Superior temporal gyrus (tissue), 1 donor: ENCODE measurements around the gene PCSK5.

Experiments used
- DNase-seq: peaks from one replicate; pipeline ENCODE4 v3.0.0-alpha.2; 2016; ENCODE audit errors: extremely low spot score

Gene PCSK5

DNA sequence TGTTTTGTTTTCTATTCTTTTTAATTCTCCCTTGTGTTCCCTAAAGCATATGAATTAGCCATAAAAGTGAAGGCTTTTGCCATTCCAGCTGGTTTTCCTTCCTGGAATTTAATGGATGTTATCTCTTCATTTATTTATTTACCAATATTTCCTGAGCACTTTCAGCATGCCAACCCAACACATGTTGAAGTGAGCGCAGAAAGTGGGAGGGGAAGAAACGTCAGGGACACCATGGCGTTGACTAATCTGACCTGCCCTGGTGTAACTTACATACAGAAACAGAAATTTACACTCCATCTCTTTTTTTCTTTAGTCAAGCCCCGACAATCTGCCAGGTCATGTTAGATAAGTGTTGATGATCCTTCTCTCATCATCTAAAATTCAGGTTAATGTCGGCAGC lies 247.5 kb downstream of the PCSK5 start:
- DNase-seq = no peak

DNA sequence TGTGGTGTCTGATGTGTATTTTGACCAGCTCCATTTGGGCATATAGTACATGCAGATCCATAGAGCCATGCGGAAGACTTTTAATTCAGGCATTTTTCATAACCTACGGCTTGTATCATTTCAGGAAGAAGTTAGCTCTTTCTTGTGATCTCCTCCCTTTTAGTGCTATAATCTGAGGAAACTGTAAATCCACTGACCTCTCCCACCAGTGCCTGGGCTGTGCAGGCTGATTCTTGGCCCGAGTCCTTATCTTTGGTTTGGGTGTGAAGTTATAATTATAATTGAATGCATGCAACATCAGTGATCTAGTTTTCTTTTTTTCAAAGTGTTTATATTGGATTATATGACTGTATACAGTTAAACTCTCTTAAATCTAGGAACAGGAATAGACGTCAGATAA lies 247.9 kb downstream of the PCSK5 start:
- no peak for DNase-seq

GRCh38 chr9:76143834-76144233 lies 253.4 kb downstream of the PCSK5 start:
- no peak for DNase-seq

- DNase-seq = no peak
These were observed 259.5 kb downstream of the PCSK5 start for GRCh38 chr9:76150013-76150412.

- DNase-seq = no peak
These were observed 260.8 kb downstream of the PCSK5 start for GRCh38 chr9:76151267-76151666.

DNA sequence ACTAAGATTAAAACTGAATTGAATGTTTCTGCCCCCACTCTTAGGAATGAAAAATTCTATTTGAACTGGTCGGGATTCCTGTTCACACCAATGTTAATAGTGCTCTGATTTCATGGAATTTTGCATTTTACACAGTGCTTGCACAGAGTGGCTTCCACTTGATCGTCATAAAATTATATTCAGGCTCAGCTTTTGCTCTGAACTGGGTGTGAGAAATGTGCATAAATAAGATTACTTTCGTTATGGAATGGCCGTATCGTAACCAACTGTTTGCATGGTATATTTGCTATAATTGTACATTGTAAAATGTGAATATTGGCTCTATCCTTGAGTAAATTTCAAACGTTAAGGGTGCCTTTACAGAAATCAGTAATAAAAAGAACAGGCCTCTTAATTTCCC lies 262.9 kb downstream of the PCSK5 start:
- no peak for DNase-seq

- DNase-seq = no peak
These were observed 263.6 kb downstream of the PCSK5 start for GRCh38 chr9:76153902-76154629.

DNA sequence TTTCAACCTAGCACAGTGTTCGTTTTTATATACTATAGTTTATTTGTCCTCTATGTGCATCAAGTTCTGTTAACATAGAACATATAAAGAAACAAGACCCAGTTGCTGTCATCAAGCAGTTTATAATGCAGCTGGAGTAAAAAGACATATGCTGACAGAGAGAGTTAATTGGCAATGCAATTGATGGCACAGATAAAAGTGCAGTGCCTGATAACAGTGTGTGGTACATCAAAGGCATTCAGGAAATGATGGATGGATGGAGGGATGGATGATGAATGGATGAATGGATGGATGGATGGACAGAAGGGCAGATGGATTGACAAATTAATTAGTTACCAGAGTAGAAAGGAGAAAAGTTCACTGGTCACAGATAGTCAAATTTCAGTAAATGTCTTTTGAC lies 264.9 kb downstream of the PCSK5 start:
- no peak for DNase-seq

DNA sequence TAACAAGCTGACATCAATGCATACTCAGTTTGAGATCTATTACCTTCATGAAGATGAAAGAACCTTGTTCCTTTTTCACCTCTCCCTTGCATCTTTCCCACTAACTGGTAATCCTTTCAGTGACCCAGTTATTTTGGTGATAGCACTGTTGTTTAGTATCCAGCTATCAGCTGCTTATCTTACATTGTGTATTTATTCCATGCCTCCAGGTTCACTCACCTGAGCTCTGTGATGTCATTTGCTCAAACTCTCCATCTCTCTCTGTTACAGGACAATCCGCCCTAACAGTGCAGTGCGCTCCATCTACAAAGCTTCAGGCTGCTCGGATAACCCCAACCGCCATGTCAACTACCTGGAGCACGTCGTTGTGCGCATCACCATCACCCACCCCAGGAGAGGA lies 268.2 kb downstream of the PCSK5 start:
- no peak for DNase-seq

DNA sequence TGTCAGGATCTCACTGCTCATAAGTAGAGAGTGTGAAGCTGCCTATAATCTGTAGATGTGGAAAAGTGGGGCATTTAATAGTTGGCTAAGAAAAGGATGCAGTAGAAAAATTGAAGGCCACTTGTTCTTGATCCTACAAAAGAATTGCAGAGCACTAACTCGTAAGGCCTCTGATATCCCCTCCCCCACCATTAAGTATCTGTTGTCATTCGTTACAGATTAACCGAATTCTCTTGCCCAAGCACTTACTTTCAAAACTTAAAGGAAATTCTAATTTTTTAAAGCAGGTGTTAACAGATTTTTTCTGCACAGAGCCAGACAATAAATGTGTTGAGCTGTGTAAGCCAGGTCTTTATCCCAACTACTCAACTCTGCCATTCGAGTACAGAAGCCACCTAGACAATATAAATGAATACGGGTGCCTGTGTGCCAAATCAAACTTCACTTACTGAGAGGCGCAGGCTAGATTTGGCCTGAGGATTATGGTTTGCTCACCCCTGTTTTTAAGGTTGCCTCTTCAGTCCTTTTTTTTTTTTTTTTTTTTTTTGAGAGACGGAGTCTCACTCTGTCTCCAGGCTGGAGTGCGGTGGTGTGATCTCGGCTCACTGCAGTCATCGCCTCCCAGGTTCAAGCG lies 268.9 kb downstream of the PCSK5 start:
- no peak for DNase-seq

GRCh38 chr9:76161106-76161505 lies 270.6 kb downstream of the PCSK5 start:
- no peak for DNase-seq

- DNase-seq = no peak
These were observed 271.1 kb downstream of the PCSK5 start for GRCh38 chr9:76161541-76161940.

DNA sequence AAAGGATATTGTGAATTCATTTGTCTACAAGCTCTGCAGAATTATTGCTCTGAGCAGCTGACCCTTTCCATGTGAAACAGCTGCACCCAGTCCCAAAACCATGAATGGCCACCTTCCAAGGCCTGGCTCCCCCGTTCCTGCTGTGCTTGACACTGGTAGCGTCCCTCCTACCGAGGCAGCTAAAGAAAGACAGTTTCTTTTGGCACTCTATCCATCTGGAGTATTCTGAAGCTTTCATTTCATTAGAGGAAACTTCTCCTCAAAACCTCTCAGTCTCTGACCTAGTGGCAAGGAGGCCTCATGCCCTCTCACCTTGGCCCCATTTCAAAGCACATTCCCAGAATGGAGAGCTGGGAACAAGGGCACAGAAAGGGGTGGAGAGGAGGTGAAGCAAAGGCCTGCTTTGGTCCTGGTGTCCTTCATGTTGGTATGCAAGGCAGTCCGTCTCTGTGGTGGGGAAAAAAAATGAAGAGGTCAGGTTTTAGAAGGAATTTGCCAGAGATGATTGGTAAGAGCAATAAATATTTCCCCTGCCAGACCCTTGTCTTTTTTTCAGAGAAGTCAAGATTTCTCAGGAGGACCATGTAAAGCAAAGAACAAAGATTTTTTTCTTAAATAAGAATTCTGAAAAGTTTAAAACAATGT lies 271.7 kb downstream of the PCSK5 start:
- DNase-seq = no peak

DNA sequence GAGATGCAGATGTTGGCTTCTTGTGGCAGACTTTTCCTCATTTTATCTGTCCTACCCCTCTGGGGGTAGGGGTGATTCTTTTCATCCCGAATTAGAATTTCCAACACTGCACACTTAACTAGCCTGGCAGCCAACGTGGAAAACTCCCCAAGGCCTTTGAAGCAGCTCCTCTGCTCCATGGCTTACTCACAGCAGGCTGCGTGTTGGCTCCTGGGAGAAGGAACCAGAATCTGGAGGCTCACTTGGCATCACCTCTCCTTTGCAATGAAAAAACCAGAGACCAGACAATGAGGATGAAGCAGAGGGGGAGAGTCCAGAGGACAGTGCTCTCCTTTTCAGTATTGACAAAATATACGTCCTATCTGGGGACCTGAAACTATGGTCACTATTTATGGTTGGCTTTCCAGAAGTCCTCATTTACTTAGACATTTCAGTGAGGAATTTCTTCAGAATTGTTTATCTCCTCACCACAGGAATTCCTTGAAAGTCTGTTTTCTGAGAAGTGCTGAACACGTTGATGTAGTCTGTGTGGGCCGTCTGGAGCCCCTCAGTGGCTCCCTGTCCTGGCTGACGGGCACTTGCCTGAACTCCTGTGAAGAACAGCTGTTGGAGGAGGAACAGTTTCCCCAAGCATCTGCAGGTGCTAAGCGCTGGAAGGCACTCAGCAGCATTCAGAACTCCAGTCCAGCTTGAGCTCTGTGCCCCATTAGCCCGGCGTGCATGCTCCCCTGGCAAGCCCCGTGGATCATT lies 272.5 kb downstream of the PCSK5 start:
- DNase-seq = no peak

GRCh38 chr9:76166526-76166925 lies 276.1 kb downstream of the PCSK5 start:
- DNase-seq = no peak

GRCh38 chr9:76176171-76176570 lies 285.7 kb downstream of the PCSK5 start:
- no peak for DNase-seq

DNA sequence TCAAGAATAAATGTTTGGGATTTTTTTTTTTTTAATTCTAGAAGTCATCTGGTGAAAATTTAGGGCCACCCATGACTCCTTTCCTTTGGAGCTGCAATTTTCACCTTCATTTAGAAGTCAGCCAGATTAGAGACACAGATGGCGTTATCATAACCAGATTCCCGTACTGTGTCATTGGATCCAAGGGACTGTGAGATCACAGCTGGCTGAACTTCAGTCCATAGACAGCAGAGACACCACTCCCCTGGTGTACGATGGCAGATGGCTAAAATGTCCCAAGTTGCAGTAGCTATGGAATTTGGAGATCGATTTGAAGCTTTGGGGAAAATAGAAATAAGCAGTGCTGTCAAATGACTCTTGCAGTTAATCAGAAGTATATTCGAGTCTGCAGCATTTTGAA lies 287.5 kb downstream of the PCSK5 start:
- DNase-seq = no peak

GRCh38 chr9:76180541-76180940 lies 290.1 kb downstream of the PCSK5 start:
- DNase-seq = no peak

GRCh38 chr9:76181020-76181641 lies 290.7 kb downstream of the PCSK5 start:
- no peak for DNase-seq

GRCh38 chr9:76181781-76182180 lies 291.3 kb downstream of the PCSK5 start:
- DNase-seq = no peak

DNA sequence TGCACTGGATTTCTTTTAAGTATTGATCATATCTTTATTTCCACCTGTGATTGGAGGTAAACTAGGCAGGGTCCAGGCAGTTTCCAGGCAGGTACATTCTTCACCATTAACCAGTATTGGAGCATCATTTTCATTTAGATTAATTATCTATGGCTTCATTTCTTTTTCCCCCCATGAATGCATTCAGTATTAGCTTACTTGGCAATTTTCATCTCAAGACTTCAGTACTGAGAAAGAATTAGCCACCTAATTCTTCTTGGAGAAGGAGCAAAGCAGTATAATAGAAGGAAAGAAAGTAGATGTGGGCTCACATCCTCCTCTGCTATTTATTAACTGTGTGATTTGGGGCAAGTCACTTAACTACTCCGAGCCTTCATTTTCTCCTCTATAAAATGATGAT lies 295.0 kb downstream of the PCSK5 start:
- no peak for DNase-seq

GRCh38 chr9:76188286-76188685 lies 297.8 kb downstream of the PCSK5 start:
- no peak for DNase-seq
